ENCODE results near the gene C14orf93.

Gene C14orf93, protein sequence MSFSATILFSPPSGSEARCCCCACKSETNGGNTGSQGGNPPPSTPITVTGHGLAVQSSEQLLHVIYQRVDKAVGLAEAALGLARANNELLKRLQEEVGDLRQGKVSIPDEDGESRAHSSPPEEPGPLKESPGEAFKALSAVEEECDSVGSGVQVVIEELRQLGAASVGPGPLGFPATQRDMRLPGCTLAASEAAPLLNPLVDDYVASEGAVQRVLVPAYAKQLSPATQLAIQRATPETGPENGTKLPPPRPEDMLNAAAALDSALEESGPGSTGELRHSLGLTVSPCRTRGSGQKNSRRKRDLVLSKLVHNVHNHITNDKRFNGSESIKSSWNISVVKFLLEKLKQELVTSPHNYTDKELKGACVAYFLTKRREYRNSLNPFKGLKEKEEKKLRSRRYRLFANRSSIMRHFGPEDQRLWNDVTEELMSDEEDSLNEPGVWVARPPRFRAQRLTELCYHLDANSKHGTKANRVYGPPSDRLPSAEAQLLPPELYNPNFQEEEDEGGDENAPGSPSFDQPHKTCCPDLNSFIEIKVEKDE

DNA sequence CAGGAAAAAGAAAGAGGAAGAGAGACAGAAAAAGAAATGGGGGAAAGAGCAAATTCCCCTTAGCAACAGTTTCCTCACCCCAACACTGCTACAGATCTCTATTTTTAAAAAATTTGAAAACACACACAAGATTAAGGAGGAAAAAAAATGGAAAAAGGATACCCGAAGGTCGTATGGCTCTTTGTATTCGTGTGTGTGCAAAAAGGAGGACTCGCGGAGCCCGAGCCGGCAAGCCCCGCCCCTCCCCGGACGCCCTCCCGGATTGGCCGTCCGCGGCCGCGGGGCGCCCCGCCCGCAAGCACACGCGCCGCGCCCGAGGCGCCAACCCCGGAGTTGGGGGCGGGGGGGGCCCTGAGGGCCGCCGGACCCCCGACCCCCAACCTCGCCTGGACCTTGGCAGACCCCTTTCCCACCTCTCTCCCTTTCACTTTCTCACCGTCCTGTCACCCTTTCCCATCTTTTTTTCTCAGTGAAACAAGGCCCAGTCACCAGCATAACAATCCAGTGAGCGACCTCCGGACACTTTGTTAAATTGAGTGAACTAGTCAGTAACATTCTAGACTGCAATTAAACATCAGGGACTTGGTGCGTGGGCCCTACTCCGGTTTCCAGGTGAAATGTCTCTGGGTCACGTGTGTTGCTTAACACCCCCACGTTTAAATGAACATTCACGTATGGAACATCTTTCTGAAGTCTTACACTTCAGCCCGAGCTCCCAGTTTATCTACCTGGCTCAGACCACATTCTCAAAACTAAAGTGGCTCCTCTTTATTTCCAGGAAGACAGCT, at the start of gene C14orf93:
Gene C14orf93, minus strand, starts transcription at position 205 of the 788 bp plus-strand sequence. CDS start 11,120 bp downstream, outside the sequence.
- DNase-seq (ENCODE audit: low read depth in 2 of 2) = peak; percentile 58 to 60

DNA sequence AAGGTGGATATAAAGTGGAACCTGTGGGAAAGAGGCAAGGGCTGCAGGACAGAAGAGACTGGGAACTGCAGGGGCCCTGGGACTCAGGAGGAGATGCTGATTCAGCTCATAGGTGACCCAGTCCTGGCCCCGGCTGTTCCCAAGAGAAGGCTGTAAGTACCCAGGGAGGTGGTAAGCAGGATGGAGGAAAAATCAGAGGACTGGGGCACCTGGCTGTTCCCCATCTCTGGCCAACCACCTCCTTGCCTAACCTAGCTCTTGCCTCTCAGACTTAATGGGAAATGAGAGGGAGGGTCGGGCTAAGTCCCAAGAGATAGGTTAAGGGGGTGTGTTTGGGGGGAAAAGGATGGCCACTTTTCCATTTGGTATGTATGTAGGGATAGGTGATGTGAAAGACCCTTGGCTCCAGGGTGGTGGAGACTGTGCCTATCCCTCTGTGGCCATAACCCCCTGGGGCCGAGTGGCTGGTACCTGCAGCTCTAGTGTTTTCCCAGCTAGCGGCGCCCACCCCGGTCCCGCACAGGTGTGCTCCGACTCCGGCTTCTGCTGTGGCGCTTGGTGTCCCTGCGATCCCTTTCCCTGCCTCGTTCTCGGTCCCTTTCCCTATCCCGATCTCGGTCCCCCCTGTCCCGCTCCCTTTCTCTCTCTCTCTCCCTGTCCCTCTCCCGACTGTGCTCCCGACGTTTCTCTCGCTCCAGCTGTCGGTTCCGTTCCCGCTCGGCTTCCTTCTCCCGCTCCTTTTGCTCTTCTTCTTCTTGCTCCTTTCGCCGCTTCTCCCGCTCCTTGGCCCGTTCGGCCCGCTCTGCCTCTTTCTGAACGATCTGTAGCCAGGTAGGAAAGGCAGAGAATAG, 48.9 kb upstream of the C14orf93 start:
- DNase-seq (ENCODE audit: low read depth in 2 of 2) = no peak

DNA sequence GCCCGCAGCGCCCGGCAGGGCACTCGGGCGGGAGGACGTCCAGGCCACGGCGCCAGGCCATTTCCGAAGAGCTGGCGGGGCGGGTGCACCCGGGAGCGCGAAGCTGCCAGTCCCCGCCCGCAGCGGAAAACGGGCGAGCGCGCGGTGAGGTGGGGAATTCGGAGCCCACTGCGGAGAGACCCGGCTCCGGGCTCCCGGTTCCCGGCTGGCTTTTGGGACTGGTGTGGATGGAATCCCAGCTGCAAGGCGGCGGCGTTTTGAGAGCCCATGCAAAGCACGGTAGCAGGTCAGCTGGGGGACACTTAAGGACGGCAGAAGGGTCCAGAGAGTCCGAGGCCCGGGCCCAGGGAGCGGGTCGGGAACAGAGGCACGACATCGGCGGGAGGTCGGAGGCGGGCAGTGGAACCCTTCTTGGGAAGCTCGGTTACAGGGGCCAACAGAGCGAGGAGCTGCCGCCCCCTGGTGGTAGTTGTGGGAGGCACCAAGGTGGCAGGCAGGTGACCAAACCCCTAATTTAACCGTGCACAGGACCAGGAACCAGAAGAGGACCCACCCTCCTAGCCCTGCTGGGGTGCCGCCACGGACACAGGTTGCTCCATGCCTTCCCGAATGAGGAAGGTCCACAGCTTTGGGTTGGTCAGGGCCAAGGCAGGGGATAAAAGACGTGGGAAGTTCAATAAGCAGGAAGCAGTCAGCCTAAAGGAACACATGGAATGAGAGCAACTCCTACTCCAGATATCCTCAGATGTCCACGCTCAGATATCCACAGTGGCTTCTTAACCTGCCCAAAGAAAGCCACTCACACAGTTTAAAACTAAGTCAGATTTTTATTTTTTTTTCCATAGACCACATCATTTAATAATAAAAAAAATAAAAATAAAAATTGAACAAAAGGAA, 48.1 kb upstream of the C14orf93 start:
- DNase-seq (ENCODE audit: low read depth in 2 of 2) = peak; percentile 68 to 71

DNA sequence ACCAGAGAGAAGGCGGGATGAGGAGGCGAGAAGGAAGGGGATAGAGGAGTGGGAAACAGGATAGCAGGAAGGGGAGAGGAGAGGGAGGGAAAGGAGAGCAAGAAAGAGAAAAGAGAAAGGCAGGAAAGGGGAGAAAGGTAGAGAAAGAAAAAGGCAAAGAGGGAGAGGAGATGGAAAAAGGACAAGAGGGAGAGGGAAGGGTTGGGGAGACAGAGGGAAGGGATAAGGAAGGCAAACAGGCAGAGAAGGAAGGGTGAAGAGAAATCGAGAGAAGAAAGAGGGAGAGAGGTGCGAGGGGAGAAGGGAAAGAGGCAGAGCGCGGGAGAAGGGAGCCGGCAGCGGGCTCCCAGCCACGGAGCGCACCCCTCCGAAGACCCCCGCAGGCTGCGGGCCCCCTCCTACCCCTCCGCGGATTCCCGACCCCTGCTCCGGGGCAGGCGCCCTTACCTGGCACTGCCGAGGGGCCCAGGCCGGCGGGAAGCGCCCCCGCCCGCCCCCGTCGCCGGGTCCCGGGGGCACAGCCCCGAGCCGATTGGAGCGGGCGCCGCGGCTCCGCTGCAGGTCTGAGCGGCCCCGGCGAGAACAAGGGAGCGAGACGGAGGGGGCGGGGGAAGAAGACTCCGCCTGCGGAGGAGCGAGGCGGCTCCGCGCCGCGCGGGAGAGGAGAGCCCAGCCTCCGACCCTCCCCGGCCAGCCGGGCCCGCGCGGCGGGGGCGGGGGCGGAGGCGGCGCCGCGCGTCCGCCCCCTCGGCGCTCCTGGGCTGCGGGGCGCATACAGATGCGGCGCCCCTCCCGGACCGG, 47.2 kb upstream of the C14orf93 start, which contains the start of gene CDH24:
Gene CDH24, minus strand, starts transcription at position 565 of the 801 bp plus-strand sequence. CDS start 1,787 bp downstream, outside the sequence.
- peak in 1 of 2 donors; percentile 48 for DNase-seq (ENCODE audit: low read depth in 2 of 2)

DNA sequence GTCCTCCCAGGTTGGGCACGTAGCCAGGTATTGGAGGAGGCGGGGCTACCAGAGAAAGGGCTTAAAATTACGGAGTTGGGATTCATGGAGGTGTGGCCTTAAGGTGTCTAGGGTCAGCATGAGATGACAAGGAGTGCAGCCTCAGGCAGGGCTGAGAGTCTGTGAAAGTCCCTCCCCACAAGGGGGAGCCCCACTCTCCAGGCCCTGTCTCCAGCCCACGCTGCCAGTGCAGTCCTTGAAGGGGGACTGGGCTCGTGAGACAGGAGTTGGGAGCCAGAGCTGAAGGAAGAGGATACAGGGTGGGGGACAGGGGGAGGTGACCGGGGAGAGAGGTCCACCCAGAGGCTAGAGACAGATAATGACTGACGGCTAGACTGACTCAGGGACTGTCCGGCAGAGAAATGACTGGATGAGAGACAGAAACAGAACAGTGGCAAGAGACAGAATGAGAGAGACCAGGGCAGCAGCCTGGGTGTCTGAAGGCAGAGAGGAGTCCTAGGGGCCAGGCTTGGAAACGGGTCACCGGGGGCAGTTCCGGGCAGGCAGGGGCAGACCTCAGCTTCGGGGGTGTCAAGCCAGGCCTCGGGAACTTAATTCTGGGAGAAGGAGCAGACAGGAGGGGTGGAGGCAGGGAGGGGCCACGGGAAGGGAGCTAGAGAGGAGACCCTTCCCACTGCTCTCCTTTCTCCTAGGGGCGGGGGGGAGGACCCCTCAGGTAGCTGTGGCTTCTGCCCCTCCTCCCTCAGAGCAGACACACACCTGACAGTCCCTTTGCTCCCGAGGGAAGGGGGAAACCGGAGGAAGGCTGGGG, 46.4 kb upstream of the C14orf93 start:
- peak in 1 of 2 donors; percentile 57 for DNase-seq (ENCODE audit: low read depth in 2 of 2)

DNA sequence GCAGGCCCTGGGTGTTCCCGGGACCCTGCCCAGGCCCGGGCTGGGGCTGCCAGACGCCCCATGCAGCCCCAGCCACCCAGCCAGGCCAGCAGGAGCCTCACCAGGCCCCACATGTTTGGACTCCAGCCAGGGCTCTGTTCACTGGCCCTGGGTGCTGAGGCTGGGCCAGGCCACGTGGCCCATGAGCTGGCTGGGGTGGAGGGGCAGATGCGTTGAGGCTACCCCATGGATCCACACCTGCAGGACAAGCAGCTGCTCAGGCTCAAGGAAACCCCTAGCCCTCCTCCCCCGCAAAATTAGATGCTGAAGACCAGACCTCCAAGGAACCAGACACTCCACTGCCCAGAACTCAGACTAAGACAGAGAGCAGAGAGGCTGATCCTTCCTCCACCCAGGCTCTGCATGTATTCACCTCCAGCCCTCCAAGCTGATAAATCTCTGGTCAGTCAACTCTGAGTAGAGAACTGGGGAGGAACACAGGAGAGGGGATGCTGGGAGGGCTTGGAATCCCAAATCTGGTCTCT, 45.7 kb upstream of the C14orf93 start:
- DNase-seq (ENCODE audit: low read depth in 2 of 2) = no peak

DNA sequence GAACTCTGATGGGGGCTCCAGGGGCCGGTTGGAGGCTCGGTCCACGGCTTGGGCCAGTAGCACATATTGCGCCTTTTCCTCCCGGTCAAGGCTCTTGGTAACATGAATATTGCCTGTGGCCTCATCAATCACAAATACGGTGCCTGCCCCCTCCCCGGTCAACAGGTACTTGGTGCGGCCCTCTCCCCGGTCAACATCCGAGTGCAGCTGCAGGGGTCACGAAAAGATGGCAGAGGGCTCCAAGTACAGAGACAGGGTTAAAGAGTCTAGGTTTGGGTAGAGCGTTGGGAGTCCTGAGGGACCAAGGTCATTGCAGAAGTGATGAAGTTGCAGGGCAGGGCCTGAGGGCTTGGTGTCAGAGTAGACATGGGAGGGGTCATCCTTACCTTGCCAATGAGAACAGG, 45.2 kb upstream of the C14orf93 start:
- DNase-seq (ENCODE audit: low read depth in 2 of 2) = no peak

DNA sequence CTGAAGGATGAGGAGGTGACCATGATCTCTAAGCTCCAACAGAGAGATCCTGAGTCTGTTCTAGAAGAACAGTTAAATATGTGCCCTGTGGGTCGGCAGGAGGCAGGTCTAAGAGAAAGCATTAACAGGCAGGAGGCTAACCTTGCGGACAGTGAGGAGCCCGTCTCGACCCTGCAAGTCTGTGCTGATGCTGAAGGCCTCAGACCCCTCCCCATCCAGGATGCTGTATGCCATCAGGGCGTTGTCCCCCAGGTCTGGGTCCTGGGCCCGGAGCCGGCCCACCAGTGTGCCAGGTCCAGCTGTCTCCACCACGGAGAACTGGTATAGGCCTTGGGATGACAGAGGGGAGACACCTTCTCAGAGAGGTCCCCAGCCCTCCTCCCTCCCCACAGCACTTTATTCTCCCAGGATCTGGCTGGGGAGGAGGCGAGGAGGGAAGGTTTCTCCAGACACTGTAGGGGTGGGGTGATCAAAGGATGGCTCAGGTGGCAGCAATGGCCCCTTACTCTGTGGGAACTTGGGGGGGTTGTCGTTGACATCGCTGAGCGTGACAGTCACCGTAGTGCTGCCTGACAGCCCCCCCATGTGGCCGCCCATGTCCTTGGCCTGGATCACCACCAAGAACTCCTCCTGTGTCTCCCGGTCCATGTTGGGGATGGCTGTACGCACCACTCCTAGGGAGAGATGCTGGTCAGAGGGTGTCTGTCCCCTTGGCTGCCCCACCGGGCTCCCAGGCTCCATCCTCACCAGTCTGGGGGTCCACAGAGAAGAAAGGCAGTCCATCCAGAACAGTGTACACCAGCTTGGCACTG, 44.3 kb upstream of the C14orf93 start:
- DNase-seq (ENCODE audit: low read depth in 2 of 2) = no peak

DNA sequence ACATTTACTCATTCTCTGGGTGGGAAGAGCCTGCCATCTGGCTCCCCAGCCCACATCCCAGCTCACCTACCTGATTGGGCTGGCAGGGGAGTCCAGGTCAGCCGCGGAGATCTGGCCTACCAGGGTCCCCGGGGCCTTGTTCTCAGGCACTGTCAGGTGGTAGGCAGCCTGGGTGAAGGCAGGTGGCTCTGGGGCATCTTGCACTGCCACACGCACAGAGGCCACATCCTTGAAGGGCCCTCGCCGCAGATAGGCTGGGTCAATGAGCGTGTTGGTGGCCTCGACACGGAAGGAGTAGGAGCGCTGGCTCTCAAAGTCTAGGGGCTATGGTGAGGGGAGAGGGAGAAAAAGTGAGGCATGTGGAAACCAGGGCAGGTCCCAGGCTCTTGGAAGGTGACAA, 43.5 kb upstream of the C14orf93 start:
- DNase-seq (ENCODE audit: low read depth in 2 of 2) = no peak

DNA sequence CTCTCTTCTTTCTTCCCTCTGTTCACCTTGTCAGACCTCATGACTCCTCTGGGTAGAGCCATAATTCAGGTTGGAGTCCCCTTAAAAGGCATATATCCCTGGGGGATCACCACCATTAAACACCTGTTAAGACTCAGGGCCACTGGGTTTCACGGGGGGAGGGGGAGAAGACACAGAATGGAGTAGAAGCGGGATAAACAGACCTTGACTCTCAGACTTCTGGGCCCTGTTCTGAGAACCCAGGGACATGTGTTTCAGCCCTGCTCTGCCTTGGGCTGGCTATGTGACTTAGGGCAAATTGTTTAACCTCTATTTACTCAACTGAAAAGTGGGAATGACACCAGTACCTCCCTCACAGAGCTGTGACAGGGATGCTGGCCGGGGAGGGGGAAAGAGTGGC, 42.7 kb upstream of the C14orf93 start:
- DNase-seq (ENCODE audit: low read depth in 2 of 2) = no peak

DNA sequence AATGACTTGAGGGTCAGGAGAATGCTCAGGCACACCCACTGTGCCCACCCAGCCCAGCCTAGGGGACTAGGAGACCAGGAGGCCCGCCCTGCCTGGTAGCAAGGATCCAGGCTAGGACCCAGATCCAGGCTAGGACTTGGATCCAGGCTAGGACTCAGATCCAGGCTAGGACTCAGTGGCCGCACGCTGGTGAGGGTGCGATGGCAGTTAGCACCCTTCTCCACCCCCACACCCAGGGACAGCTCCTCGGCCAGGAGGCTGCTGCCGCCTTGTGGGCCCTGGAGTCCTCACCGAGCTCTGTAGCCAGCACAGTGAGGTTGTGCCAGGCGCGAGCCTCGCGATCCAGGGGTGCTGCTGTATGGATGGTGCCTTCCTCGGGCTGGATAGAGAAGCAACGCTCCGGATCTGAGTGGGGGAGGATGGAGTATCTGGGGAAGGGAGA, 42.3 kb upstream of the C14orf93 start:
- no peak for DNase-seq (ENCODE audit: low read depth in 2 of 2)

DNA sequence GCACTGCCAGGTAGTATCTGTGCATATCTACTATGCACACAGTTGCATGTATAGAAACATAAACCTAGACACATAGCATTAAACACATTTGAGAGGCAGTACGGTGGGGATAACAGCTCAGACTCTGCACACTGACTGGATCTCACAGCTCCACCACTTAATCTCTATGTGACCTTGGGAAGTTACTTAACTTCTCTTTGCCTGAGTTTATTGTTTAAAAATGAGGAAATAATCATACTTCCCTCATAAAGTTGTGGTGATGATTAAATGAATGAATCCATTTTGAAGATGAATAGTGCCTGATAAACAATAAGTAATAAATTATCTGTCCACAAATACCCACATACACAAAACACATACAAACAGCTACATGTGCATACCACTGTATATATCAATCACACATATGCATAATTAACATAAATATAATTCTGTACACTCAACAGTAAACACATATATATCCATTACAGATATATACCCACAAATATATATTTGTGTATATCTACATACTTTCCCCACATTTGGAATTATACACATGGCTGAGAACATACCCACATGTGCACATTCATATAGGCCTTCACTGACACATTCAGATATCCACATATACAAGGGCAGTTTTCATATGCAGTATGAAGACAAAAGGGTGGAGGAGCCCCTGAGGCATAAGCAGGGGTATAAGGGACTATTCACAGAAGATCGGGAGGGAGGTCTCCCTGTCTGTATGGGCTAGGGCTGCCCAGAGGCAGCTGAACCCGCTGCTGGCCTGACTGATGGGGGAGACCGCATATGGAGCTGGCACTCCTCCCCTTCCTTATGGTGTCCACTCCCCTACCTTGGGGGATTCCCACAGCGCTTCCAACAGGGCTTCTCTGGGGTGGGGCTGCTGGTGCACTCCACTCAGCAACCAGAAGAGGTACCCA, 41.5 kb upstream of the C14orf93 start:
- DNase-seq (ENCODE audit: low read depth in 2 of 2) = no peak

DNA sequence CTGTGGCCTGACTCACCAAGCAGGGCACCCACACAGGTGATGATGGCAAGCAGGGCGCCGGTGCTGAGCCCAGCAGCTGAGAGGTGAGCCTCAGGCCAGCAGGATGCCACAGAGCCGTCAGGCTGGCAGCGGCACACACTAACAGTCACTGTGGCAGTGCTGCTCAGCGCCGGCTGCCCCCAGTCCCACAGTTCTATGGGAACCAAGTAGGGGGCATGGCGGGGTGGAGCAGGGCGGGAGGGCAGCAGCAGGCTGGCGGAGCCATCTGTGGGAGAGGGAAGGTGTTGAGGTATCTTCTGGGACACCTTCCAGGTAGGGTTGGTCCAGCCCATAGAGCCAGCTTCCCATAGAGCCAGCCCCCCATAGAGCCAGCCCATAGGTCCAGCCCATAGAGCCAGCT, 39.1 kb upstream of the C14orf93 start:
- DNase-seq (ENCODE audit: low read depth in 2 of 2) = no peak

DNA sequence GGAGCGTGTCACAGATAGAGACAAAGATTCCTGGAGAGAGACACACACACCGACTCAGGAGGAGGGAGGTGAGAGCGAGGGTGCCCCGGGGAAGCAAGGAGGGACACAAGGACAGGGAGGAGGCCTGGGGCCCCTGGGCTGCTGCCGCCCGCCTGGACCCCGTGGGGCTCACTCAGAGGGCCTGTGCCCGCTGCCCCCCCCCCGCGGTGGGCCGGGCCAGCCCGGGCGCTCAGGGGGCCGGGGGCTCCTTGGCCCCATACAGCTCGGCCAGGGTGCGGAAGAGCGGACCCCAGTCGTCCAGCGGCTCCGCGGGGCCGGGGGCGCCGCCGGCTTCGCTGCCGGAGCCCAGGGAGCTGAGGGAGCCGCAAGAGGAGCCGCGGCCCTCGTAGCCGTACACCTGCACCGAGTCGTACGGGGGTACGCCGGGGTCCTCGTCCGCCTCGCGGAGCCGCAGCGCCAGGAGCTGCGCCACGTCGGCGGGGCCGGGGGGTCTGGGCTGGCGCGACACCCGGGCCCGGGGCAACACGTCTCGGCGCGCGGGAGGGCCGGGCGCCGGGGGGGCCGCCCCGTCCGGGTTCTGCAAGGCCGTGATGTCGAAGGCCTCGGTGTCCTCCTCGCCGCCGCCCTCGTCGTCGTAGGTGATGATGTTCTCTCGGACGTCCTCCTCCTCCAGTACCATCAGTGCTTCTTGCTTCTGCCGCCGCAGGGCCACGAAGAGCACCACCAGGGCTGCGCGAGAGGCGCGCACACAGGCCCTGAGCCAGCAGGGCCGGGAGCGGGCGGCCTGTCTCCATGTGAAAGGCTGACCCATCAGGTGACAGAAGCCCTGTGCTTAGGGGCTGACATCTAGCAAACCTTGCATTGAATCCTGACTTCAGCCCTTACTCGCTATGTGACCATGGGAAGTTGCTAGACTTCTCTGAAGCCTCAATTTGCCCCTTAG, 38.1 kb upstream of the C14orf93 start:
- DNase-seq (ENCODE audit: low read depth in 2 of 2) = no peak

DNA sequence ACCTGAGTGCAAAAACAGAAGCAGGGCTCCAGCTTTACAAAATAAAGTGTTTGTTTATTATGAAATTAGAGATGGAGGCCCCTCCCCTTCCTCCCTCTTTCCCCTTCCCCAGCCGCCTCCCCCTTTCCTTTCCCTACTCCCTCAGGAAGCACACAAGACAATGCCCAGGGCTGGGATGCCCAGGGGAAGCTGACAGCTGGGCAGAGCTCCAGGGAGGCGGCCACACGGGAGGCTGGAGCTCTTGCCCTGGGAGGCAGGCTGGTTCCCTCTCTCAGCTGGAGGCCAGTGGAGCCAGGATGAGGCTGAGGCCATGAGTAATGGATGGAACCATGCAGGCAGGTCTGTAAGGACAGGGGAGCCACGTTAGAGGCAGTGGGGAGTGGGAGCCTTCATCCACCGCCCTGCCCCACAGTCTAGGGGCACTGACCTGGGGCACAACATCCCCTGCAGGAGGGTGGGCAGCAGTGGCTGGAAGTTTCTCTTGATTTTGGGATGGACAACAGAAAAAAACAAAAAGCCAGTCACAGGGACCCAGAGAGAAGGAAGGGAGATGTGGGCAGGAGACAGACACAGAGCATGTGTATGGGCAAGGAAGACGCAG, 37.2 kb upstream of the C14orf93 start:
- no peak for DNase-seq (ENCODE audit: low read depth in 2 of 2)
